ENCODE data around the gene GSG1.

- TF ChIP-seq LEF1 (IDR thresholded peaks at IDR 0.05; ENCODE audit: borderline replicate concordance) (no peak), FOXM1 (IDR thresholded peaks at IDR 0.05; ENCODE audit: borderline replicate concordance) (no peak)
Observed at GRCh38 chr12:13141686-13142085, 38.2 kb upstream of the GSG1 start.

Data from HEK293T (cell line).